WERI-Rb-1 (cell line): ENCODE measurements around the gene PRKCE.

ENCODE experiments used
- DNase-seq: peaks from one replicate; pipeline ENCODE4 v3.0.0-alpha.2; 2020
- H3K27ac ChIP-seq: fragments of 250-450 bp; sonication (Bioruptor Pico); 2 replicates; pipeline ENCODE4 v1.5.1; 2020; ENCODE audit warnings: mild to moderate bottlenecking, moderate library complexity
- H3K27me3 ChIP-seq: fragments of 250-450 bp; sonication (Bioruptor Pico); 2 replicates; pipeline ENCODE4 v1.5.1; 2021; ENCODE audit warnings: mild to moderate bottlenecking, low read depth, moderate library complexity; ENCODE audit not compliant: insufficient read depth, severe bottlenecking
- H3K36me3 ChIP-seq: fragments of 250-450 bp; sonication (Bioruptor Pico); 2 replicates; pipeline ENCODE4 v1.5.1; 2020; ENCODE audit warnings: mild to moderate bottlenecking, moderate library complexity
- H3K4me3 ChIP-seq: 2 replicates; pipeline ENCODE4 v1.5.1; 2011; ENCODE audit warnings: low read depth, mild to moderate bottlenecking, control low read depth, low read length
- H3K9me3 ChIP-seq: fragments of 250-450 bp; sonication (Bioruptor Pico); 2 replicates; pipeline ENCODE4 v1.5.1; 2021; ENCODE audit warnings: mild to moderate bottlenecking, moderate library complexity; ENCODE audit not compliant: severe bottlenecking
- CTCF ChIP-seq: IDR thresholded peaks from 2 replicates; pipeline ENCODE4 v1.5.1; 2011; ENCODE audit warnings: low read depth, mild to moderate bottlenecking, control low read depth, inconsistent platforms, low read length

The PRKCE gene

GRCh38 chr2:45869165-45869501 is 217.7 kb downstream of the PRKCE start:
- Histone ChIP-seq H3K36me3 (no peaks in the 10 kb centered on the region), H3K27me3 (no peaks in the 10 kb centered on the region), H3K27ac (no peak overlapping the region), H3K4me3 (no peak overlapping the region), H3K9me3 (no peaks in the 10 kb centered on the region)
- DNase-seq, result no peak
- TF ChIP-seq CTCF, result no peak

GRCh38 chr2:45871025-45871424 is 219.6 kb downstream of the PRKCE start:
- Histone ChIP-seq H3K27me3 (no peaks in the 10 kb centered on the region), H3K4me3 (no peak overlapping the region; the same call in 1 of the 2 replicates), H3K36me3 (no peaks in the 10 kb centered on the region), H3K9me3 (no peaks in the 10 kb centered on the region), H3K27ac (no peak overlapping the region)
- TF ChIP-seq CTCF, result no peak
- DNase-seq, result no peak

- no peaks in the 10 kb centered on the region for H3K27me3 ChIP-seq
- peak overlapping the region; percentile 27 for H3K27ac ChIP-seq
- H3K9me3 ChIP-seq, result peaks cover 4% of the 10 kb centered on the region
Observed at GRCh38 chr2:45871541-45871940, 220.1 kb downstream of the PRKCE start.

GRCh38 chr2:45872211-45872610 is 220.7 kb downstream of the PRKCE start:
- TF ChIP-seq CTCF, result no peak
- peaks cover 10% of the 10 kb centered on the region for H3K9me3 ChIP-seq
- H3K36me3 ChIP-seq, result no peaks in the 10 kb centered on the region
- H3K27ac ChIP-seq, result peak overlapping the region; percentile 27
- H3K27me3 ChIP-seq, result no peaks in the 10 kb centered on the region
- H3K4me3 ChIP-seq, result no peak overlapping the region
- peak; percentile 79 for DNase-seq

More at GRCh38 chr2:45871541-45871940, 220.1 kb downstream of the PRKCE start:
- DNase-seq, result peak; percentile 70
- Histone ChIP-seq H3K36me3 (no peaks in the 10 kb centered on the region), H3K4me3 (no peak overlapping the region)
- no peak for TF ChIP-seq CTCF

GRCh38 chr2:45874344-45874743 is 222.9 kb downstream of the PRKCE start:
- peak; percentile 62 for DNase-seq
- Histone ChIP-seq H3K9me3 (peaks cover 15% of the 10 kb centered on the region), H3K27ac (no peak overlapping the region), H3K36me3 (no peaks in the 10 kb centered on the region), H3K27me3 (no peaks in the 10 kb centered on the region), H3K4me3 (no peak overlapping the region)
- TF ChIP-seq CTCF, result no peak

GRCh38 chr2:45876611-45877010 is 225.1 kb downstream of the PRKCE start:
- Histone ChIP-seq H3K36me3 (no peaks in the 10 kb centered on the region), H3K27ac (no peak overlapping the region), H3K27me3 (no peaks in the 10 kb centered on the region), H3K4me3 (no peak overlapping the region), H3K9me3 (peaks cover 15% of the 10 kb centered on the region)
- no peak for DNase-seq
- TF ChIP-seq CTCF, result no peak
